LNCaP clone FGC (cell line): ENCODE results near the gene CTSH.
A peak's percentile ranks its signal among the peaks of the same experiment; 100 is the strongest.

Experiments
- DNase-seq: peaks from one replicate; pipeline ENCODE4 v3.0.0-alpha.2; 2011; ENCODE audit warnings: low read depth
- H3K4me3 ChIP-seq: 2 replicates; pipeline ENCODE4 v1.5.1; 2011; ENCODE audit warnings: mild to moderate bottlenecking, low read depth, low read length, control low read depth
- CTCF ChIP-seq: IDR thresholded peaks from 2 replicates; pipeline ENCODE4 v1.5.1; 2012; ENCODE audit warnings: mild to moderate bottlenecking; ENCODE audit not compliant: control insufficient read depth, insufficient read depth; ENCODE audit errors: extremely low read depth

Gene CTSH

GRCh38 chr15:78921940-78922339 lies 22.9 kb downstream of the CTSH start:
- no peak for DNase-seq
- no peak overlapping the region for H3K4me3 ChIP-seq
- no peak for TF ChIP-seq CTCF

DNA sequence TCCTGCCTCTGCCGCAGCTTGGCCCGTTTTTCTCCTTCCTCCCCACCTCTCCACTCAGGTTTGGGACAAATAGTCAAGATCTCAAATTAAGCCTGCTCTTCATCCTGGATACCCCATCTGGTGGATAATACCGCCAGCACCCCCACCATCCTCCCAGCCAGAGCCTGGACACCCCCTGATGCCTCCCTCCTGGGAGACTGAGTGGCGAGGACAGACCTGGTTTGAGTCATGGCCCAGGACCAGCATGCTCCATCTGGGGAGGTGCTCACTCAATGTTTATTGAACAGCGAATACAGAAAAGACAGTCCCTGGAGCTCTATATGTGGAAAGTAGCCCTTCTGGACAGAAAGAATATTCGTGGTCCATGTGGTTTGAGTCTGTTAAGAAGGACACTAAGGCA lies 23.3 kb downstream of the CTSH start:
- TF ChIP-seq CTCF, result no peak
- H3K4me3 ChIP-seq, result no peak overlapping the region
- no peak for DNase-seq

DNA sequence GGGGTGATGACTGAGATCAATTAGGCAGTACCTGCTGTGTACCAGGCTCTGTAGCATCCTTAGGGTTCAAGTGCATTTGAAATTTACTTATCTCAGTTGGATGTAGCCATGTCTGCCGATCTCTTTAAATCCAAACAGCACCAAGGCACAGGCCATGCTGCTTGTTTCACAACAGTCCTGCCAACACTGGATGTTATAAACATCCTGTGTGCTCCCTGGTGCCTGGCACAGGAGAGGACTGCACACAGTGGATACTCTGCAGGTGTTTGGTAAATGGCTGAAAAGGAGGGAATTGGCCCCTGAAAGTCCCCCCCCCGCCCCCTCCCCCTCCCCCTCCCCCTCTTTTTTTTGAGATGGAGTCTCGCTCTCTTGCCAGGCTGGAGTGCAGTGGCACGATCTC lies 27.0 kb downstream of the CTSH start:
- TF ChIP-seq CTCF, result no peak
- DNase-seq, result no peak
- H3K4me3 ChIP-seq, result no peak overlapping the region

- H3K4me3 ChIP-seq, result no peak overlapping the region
- DNase-seq, result no peak
- TF ChIP-seq CTCF, result no peak
Measured at GRCh38 chr15:78916088-78916487, 28.8 kb downstream of the CTSH start.

DNA sequence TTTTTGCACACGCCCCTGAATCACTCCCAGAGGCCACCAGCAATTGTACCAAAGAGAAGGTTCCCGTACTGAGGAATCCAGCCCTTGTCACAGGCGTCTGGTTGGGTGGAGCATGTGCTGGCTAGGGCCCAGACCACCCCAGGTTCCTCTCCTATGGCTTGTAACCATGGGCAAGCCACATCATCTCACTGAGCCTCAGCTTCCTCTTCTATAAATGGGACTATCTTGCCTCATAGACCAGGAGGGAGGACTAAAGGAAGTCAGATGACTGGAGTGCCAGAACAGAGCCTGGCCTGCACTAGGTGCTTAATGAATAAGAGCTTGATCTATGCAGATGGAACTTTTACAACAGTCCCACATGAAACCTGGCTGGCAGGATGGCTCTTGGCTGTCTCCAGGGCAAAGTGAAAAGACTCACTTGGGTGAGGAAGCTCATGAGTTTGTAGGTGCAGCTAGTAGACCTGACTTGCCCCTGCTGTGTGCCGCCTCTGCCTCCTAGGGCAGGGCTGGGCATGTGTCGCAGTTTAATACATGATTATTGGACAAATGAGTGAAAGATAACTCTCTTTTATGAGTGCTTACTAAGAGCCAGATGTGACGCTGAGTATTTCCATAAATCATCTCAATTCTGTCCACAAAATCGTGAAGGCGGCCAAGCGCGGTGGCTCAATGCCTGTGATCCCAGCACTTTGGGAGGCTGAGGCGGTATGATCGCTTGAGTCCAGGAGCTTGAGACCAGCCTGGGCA lies 29.3 kb downstream of the CTSH start:
- DNase-seq, result no peak
- no peak overlapping the region for H3K4me3 ChIP-seq
- TF ChIP-seq CTCF, result no peak

- TF ChIP-seq CTCF, result peak; percentile 48
- no peak overlapping the region for H3K4me3 ChIP-seq
- DNase-seq, result no peak
Measured at GRCh38 chr15:78914027-78914764, 30.6 kb downstream of the CTSH start.

- DNase-seq, result no peak
- no peak overlapping the region for H3K4me3 ChIP-seq
- TF ChIP-seq CTCF, result no peak
Measured at GRCh38 chr15:78913012-78913411, 31.8 kb downstream of the CTSH start.
